BE2C (cell line): ENCODE results near the gene JMJD4.
A peak's percentile ranks its signal among the peaks of the same experiment; 100 is the strongest.

ENCODE experiments used
- DNase-seq: peaks from one replicate; pipeline ENCODE4 v3.0.0-alpha.2; 2020
- H3K27me3 ChIP-seq: fragments of 250-450 bp; sonication (Bioruptor Pico); 2 replicates; pipeline ENCODE4 v1.5.1; 2020; ENCODE audit warnings: mild to moderate bottlenecking
- H3K36me3 ChIP-seq: fragments of 250-450 bp; sonication (Bioruptor Pico); 2 replicates; pipeline ENCODE4 v1.5.1; 2020; ENCODE audit warnings: mild to moderate bottlenecking
- H3K4me1 ChIP-seq: fragments of 250-450 bp; sonication (Bioruptor Pico); 2 replicates; pipeline ENCODE4 v1.5.1; 2020
- H3K4me3 ChIP-seq: 2 replicates; pipeline ENCODE4 v1.5.1; 2011; ENCODE audit warnings: low read depth, low read length
- H3K9me3 ChIP-seq: fragments of 250-450 bp; sonication (Bioruptor Pico); 2 replicates; pipeline ENCODE4 v1.5.1; 2020
- CTCF ChIP-seq: IDR thresholded peaks from 2 replicates; pipeline ENCODE4 v1.5.1; 2012; ENCODE audit warnings: mild to moderate bottlenecking, low read depth, low read length

Gene JMJD4

GRCh38 chr1:227729881-227730629 lies 5.0 kb downstream of the JMJD4 start:
- peaks cover 5% of the 10 kb centered on the region for H3K4me1 ChIP-seq
- peak; percentile 78 for TF ChIP-seq CTCF

GRCh38 chr1:227729144-227729880 lies 5.8 kb downstream of the JMJD4 start:
- Histone ChIP-seq H3K4me3 (no peak overlapping the region; the same call in 1 of the 2 replicates), H3K4me1 (peaks cover 5% of the 10 kb centered on the region), H3K27me3 (peaks cover 5% of the 10 kb centered on the region; the same call in 1 of the 2 replicates), H3K36me3 (peaks cover 26% of the 10 kb centered on the region), H3K9me3 (0 out of 2 replicates have a peak, but pooled peaks cover 3% of the 10 kb centered on the region)
- no peak for DNase-seq
- no peak for TF ChIP-seq CTCF

More at GRCh38 chr1:227729881-227730629, 5.0 kb downstream of the JMJD4 start:
- H3K27me3 ChIP-seq: peaks cover 5% of the 10 kb centered on the region; the same call in 1 of the 2 replicates
- H3K4me3 ChIP-seq: no peak overlapping the region
- peaks cover 26% of the 10 kb centered on the region for H3K36me3 ChIP-seq
- peak; percentile 60 for DNase-seq
- 0 out of 2 replicates have a peak, but pooled peaks cover 3% of the 10 kb centered on the region for H3K9me3 ChIP-seq

GRCh38 chr1:227728892-227729143 lies 6.3 kb downstream of the JMJD4 start:
- peaks cover 5% of the 10 kb centered on the region; the same call in 1 of the 2 replicates for H3K27me3 ChIP-seq
- peaks cover 26% of the 10 kb centered on the region for H3K36me3 ChIP-seq
- H3K4me1 ChIP-seq: peaks cover 5% of the 10 kb centered on the region
- H3K9me3 ChIP-seq: 0 out of 2 replicates have a peak, but pooled peaks cover 3% of the 10 kb centered on the region
- no peak for TF ChIP-seq CTCF
- peak overlapping the region; percentile 53 for H3K4me3 ChIP-seq
- no peak for DNase-seq

GRCh38 chr1:227728059-227728891 lies 6.8 kb downstream of the JMJD4 start:
- peak; percentile 81 for DNase-seq
- Histone ChIP-seq H3K27me3 (peaks cover 5% of the 10 kb centered on the region; the same call in 1 of the 2 replicates), H3K9me3 (0 out of 2 replicates have a peak, but pooled peaks cover 3% of the 10 kb centered on the region), H3K36me3 (peaks cover 22% of the 10 kb centered on the region), H3K4me1 (peaks cover 5% of the 10 kb centered on the region), H3K4me3 (peak overlapping the region; percentile 53)
- no peak for TF ChIP-seq CTCF

- DNase-seq: no peak
- Histone ChIP-seq H3K27me3 (peaks cover 5% of the 10 kb centered on the region; the same call in 1 of the 2 replicates), H3K9me3 (0 out of 2 replicates have a peak, but pooled peaks cover 3% of the 10 kb centered on the region), H3K4me1 (peaks cover 5% of the 10 kb centered on the region), H3K36me3 (peaks cover 10% of the 10 kb centered on the region), H3K4me3 (no peak overlapping the region)
- no peak for TF ChIP-seq CTCF
Measured at GRCh38 chr1:227726924-227727599, 8.0 kb downstream of the JMJD4 start.
